ENCODE results near the gene LIPM. TPM values are rescaled to one million over a fixed set of nuclear protein-coding genes. Genes with fewer than 3 reads are reported as not detected.
A peak's percentile ranks its signal among the peaks of the same experiment; 100 is the strongest.

Gene LIPM
- total and polyA plus RNA-seq, 2 experiments from 2014 or later, result not detected

GRCh38 chr10:88854684-88855083 lies 52.2 kb downstream of the LIPM start:
- Histone ChIP-seq H3K27ac (no peak overlapping the region), H3K9me3 (ENCODE audit: low read depth) (no peaks in the 10 kb centered on the region), H3K27me3 (no peaks in the 10 kb centered on the region), H3K36me3 (no peaks in the 10 kb centered on the region), H3K4me1 (ENCODE audit: low read depth) (no peaks in the 10 kb centered on the region), H3K4me3 (no peak overlapping the region)
- DNase-seq (ENCODE audit: low read depth in 1 of 2, low spot score in 1 of 2), result no peak
- no peak for TF ChIP-seq CTCF (IDR thresholded peaks at IDR 0.05; ENCODE audit: low read depth, low read length)

DNA sequence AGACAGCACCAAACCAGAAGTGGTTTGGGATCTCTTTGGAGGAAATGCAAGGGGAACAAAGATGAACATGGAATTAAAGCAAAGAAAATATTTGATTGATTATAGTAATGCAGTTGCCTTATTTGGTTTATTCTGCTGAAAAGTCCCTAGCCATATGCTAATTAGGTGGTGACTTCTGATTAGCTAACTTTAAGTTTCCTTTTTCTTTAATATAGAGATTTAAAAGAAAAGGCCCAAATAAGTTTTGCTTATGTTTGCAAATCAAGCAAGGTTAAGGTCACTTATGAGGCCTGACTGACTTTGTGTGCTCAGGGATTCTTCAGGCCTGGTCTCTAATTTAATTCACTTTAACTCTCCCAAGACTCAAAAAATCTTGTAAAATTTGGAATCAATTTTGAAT lies 55.3 kb downstream of the LIPM start:
- Histone ChIP-seq H3K4me1 (ENCODE audit: low read depth) (no peaks in the 10 kb centered on the region), H3K27ac (no peak overlapping the region), H3K9me3 (ENCODE audit: low read depth) (no peaks in the 10 kb centered on the region), H3K4me3 (no peak overlapping the region), H3K36me3 (no peaks in the 10 kb centered on the region), H3K27me3 (peaks cover under 1% of the 10 kb centered on the region)
- no peak for DNase-seq (ENCODE audit: low read depth in 1 of 2, low spot score in 1 of 2)
- TF ChIP-seq CTCF (IDR thresholded peaks at IDR 0.05; ENCODE audit: low read depth, low read length), result no peak

DNA sequence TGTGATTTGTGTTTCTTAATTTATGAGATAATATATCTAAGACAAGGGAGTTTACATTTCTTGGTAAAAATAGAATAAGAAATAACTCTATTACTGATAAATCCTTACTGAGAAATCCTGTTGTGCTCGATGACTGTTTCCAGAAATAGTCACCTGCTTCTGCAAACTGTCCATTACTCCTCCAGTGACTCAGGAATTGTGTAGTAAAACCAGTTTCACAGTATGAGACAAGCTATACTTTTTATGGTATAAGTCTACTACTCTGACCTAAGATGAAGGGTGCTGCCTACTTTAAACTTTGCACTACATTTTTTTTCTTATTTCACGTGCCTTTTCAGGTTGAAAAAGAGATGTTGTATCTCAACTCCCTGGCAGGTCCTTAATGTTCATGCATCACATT lies 56.0 kb downstream of the LIPM start:
- Histone ChIP-seq H3K27me3 (peaks cover 7% of the 10 kb centered on the region), H3K9me3 (ENCODE audit: low read depth) (no peaks in the 10 kb centered on the region), H3K4me1 (ENCODE audit: low read depth) (no peaks in the 10 kb centered on the region), H3K36me3 (no peaks in the 10 kb centered on the region), H3K27ac (no peak overlapping the region), H3K4me3 (no peak overlapping the region)
- DNase-seq (ENCODE audit: low read depth in 1 of 2, low spot score in 1 of 2), result no peak
- no peak for TF ChIP-seq CTCF (IDR thresholded peaks at IDR 0.05; ENCODE audit: low read depth, low read length)

DNA sequence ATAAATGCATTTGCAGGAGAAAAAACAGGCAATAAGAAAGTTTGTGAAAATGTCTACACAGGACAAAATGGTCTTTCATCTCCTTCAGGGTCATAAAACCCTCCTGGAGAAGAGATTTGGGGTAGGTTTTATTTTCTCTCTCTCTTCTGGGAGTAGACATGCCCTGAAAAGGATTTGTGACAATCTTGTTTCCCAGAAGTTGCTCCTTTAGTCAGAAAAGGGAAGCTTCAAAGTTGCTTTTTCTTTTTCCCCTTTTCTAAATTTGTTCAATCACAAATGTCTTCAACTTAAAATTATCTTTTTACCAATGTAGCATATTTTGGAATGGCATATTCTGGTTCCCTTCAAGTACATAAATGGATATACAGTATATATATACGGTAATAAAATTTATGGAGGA lies 58.5 kb downstream of the LIPM start:
- Histone ChIP-seq H3K9me3 (ENCODE audit: low read depth) (no peaks in the 10 kb centered on the region), H3K4me3 (no peak overlapping the region), H3K36me3 (no peaks in the 10 kb centered on the region), H3K4me1 (ENCODE audit: low read depth) (no peaks in the 10 kb centered on the region), H3K27me3 (peaks cover 22% of the 10 kb centered on the region), H3K27ac (no peak overlapping the region)
- no peak for DNase-seq (ENCODE audit: low read depth in 1 of 2, low spot score in 1 of 2)
- TF ChIP-seq CTCF (IDR thresholded peaks at IDR 0.05; ENCODE audit: low read depth, low read length), result no peak

DNA sequence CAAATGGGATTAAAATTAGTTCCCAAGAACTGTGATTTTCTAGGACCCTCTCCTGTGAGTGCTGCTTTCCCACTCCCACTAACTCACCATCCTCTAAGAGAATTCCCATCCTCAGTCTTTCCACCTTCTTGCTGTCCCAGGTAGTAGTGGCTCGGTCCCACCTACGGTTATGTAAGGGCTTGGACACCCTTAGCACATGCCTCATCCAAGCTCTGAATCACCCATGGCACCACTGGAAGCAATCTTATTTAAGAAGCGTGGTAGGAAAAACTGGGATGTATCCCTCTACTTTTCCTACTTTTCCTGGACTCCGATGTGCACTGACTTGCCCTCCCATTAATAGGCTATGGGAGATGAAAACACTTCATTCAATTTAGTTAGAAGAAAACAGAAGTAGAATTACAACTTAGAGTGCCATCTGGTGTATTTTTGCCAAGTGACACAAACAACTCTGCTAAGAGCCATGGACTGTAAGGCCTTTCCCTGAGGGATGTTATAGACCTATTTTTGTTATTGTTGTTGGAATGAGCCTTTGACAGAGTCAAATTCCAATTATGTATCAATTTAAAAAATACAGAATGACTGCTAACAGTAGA lies 62.8 kb downstream of the LIPM start:
- H3K9me3 ChIP-seq (ENCODE audit: low read depth), result no peaks in the 10 kb centered on the region
- no peak overlapping the region for H3K27ac ChIP-seq
- no peaks in the 10 kb centered on the region for H3K36me3 ChIP-seq
- peaks cover 22% of the 10 kb centered on the region for H3K27me3 ChIP-seq
- peak; percentile 24 for TF ChIP-seq CTCF (IDR thresholded peaks at IDR 0.05; ENCODE audit: low read depth, low read length)
- H3K4me1 ChIP-seq (ENCODE audit: low read depth), result no peaks in the 10 kb centered on the region
- no peak overlapping the region for H3K4me3 ChIP-seq
- peak in 1 of 2 donors; percentile 58 for DNase-seq (ENCODE audit: low read depth in 1 of 2, low spot score in 1 of 2)

Measured in cardiac muscle cell (in vitro differentiated cells and primary cell).